ENCODE results near the gene MAP3K2.

Gene MAP3K2

GRCh38 chr2:127320067-127320466 is 67.7 kb downstream of the MAP3K2 start:
- TF ChIP-seq CTCF (IDR thresholded peaks at IDR 0.05; ENCODE audit: low read depth, low read length, missing control alignments), result no peak
- DNase-seq (ENCODE audit: low read depth), result no peak
- no peak overlapping the region for H3K4me3 ChIP-seq (ENCODE audit: low read depth, low read length)
- in situ Hi-C loops (cut with HindIII; ENCODE audit: low sequenced_read_pairs), result no loop called here

GRCh38 chr2:127314193-127314988 is 73.4 kb downstream of the MAP3K2 start:
- in situ Hi-C loops (cut with HindIII; ENCODE audit: low sequenced_read_pairs), result no loop called here
- DNase-seq (ENCODE audit: low read depth), result no peak

GRCh38 chr2:127313406-127313805 is 74.4 kb downstream of the MAP3K2 start:
- H3K4me3 ChIP-seq (ENCODE audit: low read depth, low read length), result no peak overlapping the region
- in situ Hi-C loops (cut with HindIII; ENCODE audit: low sequenced_read_pairs), result no loop called here
- TF ChIP-seq CTCF (IDR thresholded peaks at IDR 0.05; ENCODE audit: low read depth, low read length, missing control alignments), result no peak
- DNase-seq (ENCODE audit: low read depth), result no peak

More at GRCh38 chr2:127314193-127314988, 73.4 kb downstream of the MAP3K2 start:
- no peak overlapping the region for H3K4me3 ChIP-seq (ENCODE audit: low read depth, low read length)
- TF ChIP-seq CTCF (IDR thresholded peaks at IDR 0.05; ENCODE audit: low read depth, low read length, missing control alignments), result no peak

GRCh38 chr2:127310980-127311379 is 76.8 kb downstream of the MAP3K2 start:
- DNase-seq (ENCODE audit: low read depth), result no peak
- no peak for TF ChIP-seq CTCF (IDR thresholded peaks at IDR 0.05; ENCODE audit: low read depth, low read length, missing control alignments)
- in situ Hi-C loops (cut with HindIII; ENCODE audit: low sequenced_read_pairs), result no loop called here
- no peak overlapping the region for H3K4me3 ChIP-seq (ENCODE audit: low read depth, low read length)

- in situ Hi-C loops (cut with HindIII; ENCODE audit: low sequenced_read_pairs), result loop anchor here (5.0 kb wide), 1 partner anchor 58 kb away; no protein-coding TSS in a partner anchor
- DNase-seq (ENCODE audit: low read depth), result no peak
- H3K4me3 ChIP-seq (ENCODE audit: low read depth, low read length), result no peak overlapping the region
- no peak for TF ChIP-seq CTCF (IDR thresholded peaks at IDR 0.05; ENCODE audit: low read depth, low read length, missing control alignments)
These were observed 78.3 kb downstream of the MAP3K2 start for GRCh38 chr2:127309468-127309867.

- TF ChIP-seq CTCF (IDR thresholded peaks at IDR 0.05; ENCODE audit: low read depth, low read length, missing control alignments), result no peak
- DNase-seq (ENCODE audit: low read depth), result no peak
- H3K4me3 ChIP-seq (ENCODE audit: low read depth, low read length), result no peak overlapping the region
- in situ Hi-C loops (cut with HindIII; ENCODE audit: low sequenced_read_pairs), result loop anchor here (5.0 kb wide), 1 partner anchor 59 kb away; no protein-coding TSS in a partner anchor
These were observed 79.1 kb downstream of the MAP3K2 start for GRCh38 chr2:127308586-127309138.

Data from astrocyte of the cerebellum (primary cell).